HG02610 (cell line): ENCODE results near the gene ZFYVE27.

Experiments
- ATAC-seq: cut with Tn5 transposase; IDR thresholded peaks from one replicate; pipeline ENCODE4 v1.9.1; 2021; ENCODE audit warnings: mild to moderate bottlenecking, moderate library complexity; ENCODE audit not compliant: unreplicated experiment

Gene ZFYVE27

DNA sequence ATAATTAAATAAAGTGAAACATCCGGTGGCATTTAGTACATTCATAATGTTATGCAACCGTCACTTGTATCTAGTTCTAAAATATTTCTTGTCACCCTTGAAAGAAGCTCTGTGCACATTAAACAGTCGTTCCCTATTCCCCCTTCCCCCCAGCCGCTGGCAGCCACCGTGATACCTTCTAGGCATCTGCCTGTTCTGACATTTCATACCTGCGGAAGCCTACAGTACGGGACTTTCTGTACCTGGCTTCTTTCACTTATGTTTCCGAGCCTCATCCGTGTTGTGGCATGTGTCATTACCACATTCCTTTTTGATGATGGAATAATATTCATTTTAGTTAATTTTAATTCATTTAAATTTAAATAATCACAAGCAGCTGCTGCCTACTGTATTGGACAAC, 48.8 kb downstream of the ZFYVE27 start:
- ATAC-seq: no peak

DNA sequence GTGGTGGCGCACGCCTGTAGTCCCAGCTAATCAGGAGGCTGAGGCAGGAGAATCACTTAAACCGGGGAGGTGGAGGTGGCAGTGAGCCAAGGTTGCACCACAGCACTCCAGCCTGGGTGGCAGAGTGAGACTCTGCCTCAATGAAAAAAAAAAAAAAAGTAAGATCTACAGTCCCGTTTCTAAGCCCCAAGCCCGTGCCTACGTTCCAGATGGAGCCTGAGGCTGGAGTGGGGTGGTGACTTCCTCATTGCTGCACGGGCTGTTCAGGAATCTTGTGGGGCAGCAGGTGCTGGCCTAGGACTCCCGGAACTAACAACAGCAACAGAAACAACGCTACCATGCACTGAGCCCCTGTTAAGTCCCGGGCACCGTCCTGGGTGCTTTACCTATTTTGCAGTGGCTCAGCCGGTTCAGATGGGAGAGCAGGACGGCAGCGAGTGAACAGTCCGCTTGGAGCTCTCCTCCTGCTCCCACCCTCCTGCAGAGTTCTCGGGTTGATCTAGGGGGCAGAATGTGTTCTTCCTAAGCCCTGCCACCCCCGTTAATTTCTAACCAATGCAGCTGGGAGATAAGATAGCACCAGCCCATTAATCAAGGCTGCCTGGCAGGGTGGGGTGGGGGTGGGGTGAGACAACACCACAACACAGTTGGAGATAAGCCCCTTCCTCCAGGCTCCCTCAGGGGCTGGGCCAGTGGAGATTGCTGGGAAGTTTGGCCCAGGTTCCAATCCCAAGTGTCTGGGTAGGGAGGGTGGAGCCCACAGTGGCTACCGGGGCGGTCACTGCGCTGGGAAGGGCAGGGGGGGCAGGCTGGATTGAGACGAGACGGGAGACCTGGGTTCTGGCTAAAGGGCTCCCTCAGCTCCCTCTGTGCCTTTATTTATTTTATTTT, 51.9 kb downstream of the ZFYVE27 start:
- ATAC-seq: no peak

GRCh38 chr10:97789770-97790397, 53.0 kb downstream of the ZFYVE27 start:
- ATAC-seq: no peak

DNA sequence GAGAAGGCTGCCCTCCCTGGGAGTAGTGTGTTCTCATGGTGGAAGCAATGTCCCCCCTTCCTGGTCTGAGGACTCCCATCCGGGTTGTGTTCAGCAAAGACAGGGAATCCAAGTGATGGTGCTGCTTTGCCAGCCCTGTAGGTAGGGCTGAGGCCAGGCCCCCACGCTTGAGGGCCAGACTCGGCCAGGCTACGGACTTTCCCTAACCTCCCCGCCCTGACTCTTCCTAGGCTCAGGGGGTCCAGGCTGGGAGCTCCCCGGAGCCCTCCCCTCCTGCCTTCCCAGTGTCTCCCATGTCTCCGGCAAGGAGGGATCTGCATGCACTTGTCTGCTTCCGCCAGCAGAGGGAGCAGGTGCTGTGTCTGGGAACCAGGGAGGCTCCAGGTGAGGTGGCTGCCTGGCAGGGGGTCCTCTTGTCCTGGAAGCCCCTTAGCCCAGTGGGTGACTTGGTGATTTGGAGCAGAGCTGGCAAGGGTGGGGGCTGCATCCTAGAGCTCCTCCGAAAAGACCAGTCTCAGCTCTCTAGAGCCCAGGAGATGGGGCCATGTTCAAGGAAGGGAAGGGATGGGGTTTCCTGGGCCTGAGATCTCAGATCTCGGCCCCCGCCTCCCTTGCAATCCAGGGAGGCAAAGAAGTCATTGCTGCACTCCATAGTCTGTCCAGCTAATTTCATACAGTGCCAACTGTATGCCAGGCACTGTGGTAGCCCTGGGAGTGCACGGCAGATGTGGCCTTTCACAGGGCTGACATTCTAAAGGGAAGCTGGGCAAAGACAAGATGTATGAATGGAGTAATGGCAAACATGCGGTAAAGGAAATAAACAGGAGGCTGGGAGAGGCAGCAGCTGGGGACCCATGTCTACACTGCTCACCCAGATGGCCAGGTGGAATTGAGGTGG, 55.1 kb downstream of the ZFYVE27 start:
- peak; percentile 61 for ATAC-seq

- ATAC-seq: no peak
These were observed 59.0 kb downstream of the ZFYVE27 start for GRCh38 chr10:97795886-97796285.

GRCh38 chr10:97796651-97797050, 59.7 kb downstream of the ZFYVE27 start:
- no peak for ATAC-seq

DNA sequence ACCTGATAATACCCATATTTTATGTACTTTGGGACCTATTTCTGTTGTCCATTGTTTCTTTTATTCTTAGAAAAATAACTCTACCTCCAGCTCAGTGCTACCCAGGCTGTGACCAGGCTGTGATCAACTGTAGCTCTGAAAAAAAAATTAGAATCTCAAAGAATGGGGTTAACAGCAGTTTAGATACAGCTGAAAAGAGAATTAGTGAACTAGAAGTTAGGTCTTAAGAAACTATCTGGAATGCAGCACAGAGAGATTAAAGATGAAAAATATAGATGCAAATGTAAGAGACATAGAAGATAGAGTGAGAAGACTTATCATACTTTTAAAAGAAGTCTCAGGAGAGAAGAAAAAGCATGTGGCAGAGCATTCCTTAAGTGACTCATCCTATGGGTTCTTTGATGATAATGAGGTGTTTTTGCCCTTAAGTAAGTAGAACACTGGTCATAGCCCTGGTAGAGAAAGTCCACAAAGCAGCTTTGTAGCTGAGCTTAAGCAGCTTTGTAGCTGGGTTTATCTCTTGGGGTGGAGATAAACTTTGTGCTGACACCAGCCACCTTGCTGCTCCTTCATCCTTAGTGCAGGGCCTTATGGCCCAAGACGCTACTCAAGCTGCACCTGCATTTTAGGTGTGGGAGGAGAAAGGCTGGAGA, 62.2 kb downstream of the ZFYVE27 start:
- ATAC-seq: no peak

DNA sequence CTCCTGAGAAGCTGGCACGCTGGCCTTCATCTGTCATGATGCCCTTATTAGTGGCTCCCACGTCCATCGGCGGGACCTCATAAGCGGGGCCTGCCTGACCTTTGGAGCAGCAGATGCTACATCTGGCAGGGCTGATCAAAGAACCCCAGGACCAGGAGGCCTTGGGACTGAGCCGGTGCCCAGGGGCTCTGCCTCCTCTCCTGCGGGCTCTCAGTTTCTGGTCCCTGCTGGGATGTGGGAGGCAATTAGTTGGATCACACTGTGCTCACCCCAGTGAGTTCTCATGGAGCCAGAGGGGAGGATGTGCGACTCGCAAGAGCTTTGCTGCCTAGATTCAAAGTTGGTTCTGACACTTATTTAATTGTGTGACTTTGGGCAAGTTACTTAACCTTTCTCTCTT, 63.5 kb downstream of the ZFYVE27 start:
- no peak for ATAC-seq

- ATAC-seq: no peak
These were observed 64.5 kb downstream of the ZFYVE27 start for GRCh38 chr10:97801422-97801821.

- ATAC-seq: no peak
These were observed 68.4 kb downstream of the ZFYVE27 start for GRCh38 chr10:97805096-97805884.

DNA sequence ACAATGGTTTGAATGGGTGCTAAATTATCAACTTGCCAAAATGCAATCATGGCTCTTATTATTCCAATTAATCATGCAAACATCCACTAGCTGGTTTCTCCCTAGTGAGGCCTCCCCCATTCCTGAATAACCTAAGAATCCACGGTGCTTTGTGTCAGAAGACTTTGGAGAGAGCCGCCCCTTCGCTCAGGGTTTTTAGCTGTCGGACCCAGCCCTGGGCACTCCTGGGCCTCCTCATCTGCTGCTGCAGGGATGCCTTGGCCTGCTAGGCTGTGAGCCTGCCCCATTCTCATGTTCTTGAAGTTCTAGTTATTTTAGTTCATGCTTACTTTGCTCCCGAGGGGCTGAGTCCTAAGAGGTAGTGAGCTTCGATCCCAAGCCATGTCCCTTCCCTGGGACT, 69.0 kb downstream of the ZFYVE27 start:
- no peak for ATAC-seq

DNA sequence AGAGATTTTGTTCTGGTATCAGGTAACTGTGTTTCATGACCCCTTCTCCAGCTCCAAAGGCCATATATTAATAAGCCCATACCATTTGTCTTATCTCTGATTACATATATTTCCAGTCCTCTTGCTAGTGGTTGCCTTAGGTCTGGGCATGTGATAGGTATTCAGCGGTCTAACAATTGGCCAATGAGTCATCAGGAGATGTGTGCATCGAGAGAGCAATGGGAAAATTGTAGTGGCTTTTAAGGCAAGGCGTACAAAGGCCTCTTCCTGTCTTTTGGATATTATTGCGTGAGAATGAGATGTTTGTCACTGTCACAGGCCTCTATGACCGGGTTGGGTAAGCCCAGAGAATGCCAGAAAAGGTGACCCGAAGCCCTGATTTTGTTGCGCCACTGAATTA, 73.5 kb downstream of the ZFYVE27 start:
- ATAC-seq: no peak
